ENCODE data around the gene SUMO2. TPM values are rescaled to one million over a fixed set of nuclear protein-coding genes. Genes with fewer than 3 reads are reported as not detected.

Gene SUMO2
- total RNA-seq, 2 donors from 2014 or later, result 586 to 714 TPM

GRCh38 chr17:75125984-75126383 is 56.8 kb downstream of the SUMO2 start:
- H3K4me3 ChIP-seq (ENCODE audit: low read length), result no peak overlapping the region
- H3K36me3 Mint-ChIP-seq (ENCODE audit: low read depth), result peaks cover 39% of the 10 kb centered on the region
- DNase-seq, result peak; percentile 72
- no peak overlapping the region for H3K27ac ChIP-seq (ENCODE audit: low read depth, low read length)
- H3K4me1 ChIP-seq (ENCODE audit: control insufficient read depth, insufficient read depth, low read length), result peaks cover 3% of the 10 kb centered on the region
- no peak overlapping the region for H3K9ac ChIP-seq (ENCODE audit: extremely low read depth, low read length, poor library complexity, severe bottlenecking)
- H3K9me3 Mint-ChIP-seq, result no peaks in the 10 kb centered on the region
- H3K27me3 ChIP-seq (ENCODE audit: control insufficient read depth, insufficient read depth, low read length, poor library complexity, severe bottlenecking), result no peaks in the 10 kb centered on the region
- H3K36me3 ChIP-seq (ENCODE audit: control insufficient read depth, insufficient read depth, low read length), result peaks cover 52% of the 10 kb centered on the region
- H3K4me1 Mint-ChIP-seq, result peaks cover 4% of the 10 kb centered on the region
- no peak overlapping the region for H3K27ac Mint-ChIP-seq
- H3K27me3 Mint-ChIP-seq (ENCODE audit: insufficient read depth), result no peaks in the 10 kb centered on the region
- H3K4me3 Mint-ChIP-seq, result no peak overlapping the region
- H3K9me3 ChIP-seq (ENCODE audit: control insufficient read depth, low read length), result no peaks in the 10 kb centered on the region
- 52 to 89% methylated on average over 2 to 3 of the region's 3 CpGs for WGBS, 2 experiments (ENCODE audit: insufficient coverage in 1 of 2, insufficient read length in 1 of 2)
- TF ChIP-seq, protein P1, sequence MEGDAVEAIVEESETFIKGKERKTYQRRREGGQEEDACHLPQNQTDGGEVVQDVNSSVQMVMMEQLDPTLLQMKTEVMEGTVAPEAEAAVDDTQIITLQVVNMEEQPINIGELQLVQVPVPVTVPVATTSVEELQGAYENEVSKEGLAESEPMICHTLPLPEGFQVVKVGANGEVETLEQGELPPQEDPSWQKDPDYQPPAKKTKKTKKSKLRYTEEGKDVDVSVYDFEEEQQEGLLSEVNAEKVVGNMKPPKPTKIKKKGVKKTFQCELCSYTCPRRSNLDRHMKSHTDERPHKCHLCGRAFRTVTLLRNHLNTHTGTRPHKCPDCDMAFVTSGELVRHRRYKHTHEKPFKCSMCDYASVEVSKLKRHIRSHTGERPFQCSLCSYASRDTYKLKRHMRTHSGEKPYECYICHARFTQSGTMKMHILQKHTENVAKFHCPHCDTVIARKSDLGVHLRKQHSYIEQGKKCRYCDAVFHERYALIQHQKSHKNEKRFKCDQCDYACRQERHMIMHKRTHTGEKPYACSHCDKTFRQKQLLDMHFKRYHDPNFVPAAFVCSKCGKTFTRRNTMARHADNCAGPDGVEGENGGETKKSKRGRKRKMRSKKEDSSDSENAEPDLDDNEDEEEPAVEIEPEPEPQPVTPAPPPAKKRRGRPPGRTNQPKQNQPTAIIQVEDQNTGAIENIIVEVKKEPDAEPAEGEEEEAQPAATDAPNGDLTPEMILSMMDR (conservative IDR thresholded peaks at IDR 0.05), result no peak

DNA sequence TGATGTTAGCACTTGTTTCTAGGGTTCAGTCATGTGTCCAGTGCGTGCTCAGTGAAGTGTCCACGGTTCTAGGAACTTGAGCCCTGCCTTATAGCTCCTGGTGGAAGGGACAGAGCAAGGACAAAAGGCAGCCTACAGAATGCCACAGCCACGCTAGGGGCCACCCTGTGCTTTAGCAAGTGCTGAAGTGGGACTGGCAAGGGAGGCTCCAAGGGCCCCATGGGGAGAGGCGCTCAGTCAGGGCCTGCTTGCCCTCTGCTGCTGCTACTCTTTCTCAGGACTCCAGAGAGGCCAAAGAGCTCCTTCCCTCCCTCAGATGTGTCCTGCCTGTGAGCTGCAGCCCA is 58.0 kb downstream of the SUMO2 start:
- Histone ChIP-seq H3K27ac (ENCODE audit: low read depth, low read length) (no peak overlapping the region), H3K9ac (ENCODE audit: extremely low read depth, low read length, poor library complexity, severe bottlenecking) (no peak overlapping the region), H3K9me3 (ENCODE audit: control insufficient read depth, low read length) (no peaks in the 10 kb centered on the region), H3K36me3 (ENCODE audit: control insufficient read depth, insufficient read depth, low read length) (peaks cover 51% of the 10 kb centered on the region), H3K27me3 (ENCODE audit: control insufficient read depth, insufficient read depth, low read length, poor library complexity, severe bottlenecking) (no peaks in the 10 kb centered on the region), H3K4me3 (ENCODE audit: low read length) (no peak overlapping the region), H3K4me1 (ENCODE audit: control insufficient read depth, insufficient read depth, low read length) (no peaks in the 10 kb centered on the region)
- Mint-ChIP-seq H3K9me3 (no peaks in the 10 kb centered on the region), H3K36me3 (ENCODE audit: low read depth) (peaks cover 43% of the 10 kb centered on the region), H3K27me3 (ENCODE audit: insufficient read depth) (no peaks in the 10 kb centered on the region), H3K4me3 (no peak overlapping the region), H3K27ac (peak overlapping the region; percentile 44), H3K4me1 (no peaks in the 10 kb centered on the region)
- TF ChIP-seq, protein P1 (conservative IDR thresholded peaks at IDR 0.05), result no peak
- no peak for DNase-seq
- WGBS, 2 experiments (ENCODE audit: insufficient coverage in 1 of 2, insufficient read length in 1 of 2), result 91 to 92% methylated on average over 3 to 4 of the region's 4 CpGs

GRCh38 chr17:75124041-75124818 is 58.5 kb downstream of the SUMO2 start:
- Mint-ChIP-seq H3K27ac (peak overlapping the region; percentile 44), H3K27me3 (ENCODE audit: insufficient read depth) (no peaks in the 10 kb centered on the region), H3K36me3 (ENCODE audit: low read depth) (peaks cover 38% of the 10 kb centered on the region), H3K9me3 (no peaks in the 10 kb centered on the region), H3K4me3 (no peak overlapping the region), H3K4me1 (no peaks in the 10 kb centered on the region)
- no peak overlapping the region for H3K4me3 ChIP-seq (ENCODE audit: low read length)
- no peaks in the 10 kb centered on the region for H3K27me3 ChIP-seq (ENCODE audit: control insufficient read depth, insufficient read depth, low read length, poor library complexity, severe bottlenecking)
- H3K27ac ChIP-seq (ENCODE audit: low read depth, low read length), result no peak overlapping the region
- H3K4me1 ChIP-seq (ENCODE audit: control insufficient read depth, insufficient read depth, low read length), result no peaks in the 10 kb centered on the region
- peaks cover 47% of the 10 kb centered on the region for H3K36me3 ChIP-seq (ENCODE audit: control insufficient read depth, insufficient read depth, low read length)
- H3K9me3 ChIP-seq (ENCODE audit: control insufficient read depth, low read length), result no peaks in the 10 kb centered on the region
- 96 to 97% methylated on average over 9 to 19 of the region's 19 CpGs for WGBS, 2 experiments (ENCODE audit: insufficient coverage in 1 of 2, insufficient read length in 1 of 2)
- DNase-seq, result no peak
- no peak overlapping the region for H3K9ac ChIP-seq (ENCODE audit: extremely low read depth, low read length, poor library complexity, severe bottlenecking)
- TF ChIP-seq, protein P1 (conservative IDR thresholded peaks at IDR 0.05), result no peak

Measured in endodermal cell (in vitro differentiated cells).